OCI-LY7 (cell line): ENCODE measurements around the gene TMEM150C. TPM values are rescaled to one million over a fixed set of nuclear protein-coding genes. Genes with fewer than 3 reads are reported as not detected.

Experiments used
- BruUV-seq: library from RNA; stranded (reverse); fragments of 400-500 nt; replicated peaks from 2 replicates; lab custom pipeline; 2021; lab: Mats Ljungman, UMichigan
- CTCF ChIA-PET: fragments of 300-600 bp; sonication (Branson Sonifier 250); formaldehyde crosslinking; loops from one replicate; lab custom pipeline; 2022; ENCODE audit warnings: antibody characterized with exemption; ENCODE audit not compliant: unreplicated experiment; lab: Charles Lee
- POLR2A ChIA-PET: fragments of 300-600 bp; sonication (Branson Sonifier 250); formaldehyde crosslinking; loops from one replicate; lab custom pipeline; 2022; ENCODE audit warnings: antibody characterized with exemption; lab: Charles Lee
- DNase-seq: peaks from one replicate; pipeline ENCODE4 v3.0.0-alpha.2; 2015; ENCODE audit warnings: low spot score
- H2AFZ ChIP-seq: fragments of 200-600 bp; sonication (generic), shearing (Covaris generic); 2 replicates; pipeline ENCODE4 v1.6.1; 2014; ENCODE audit warnings: mild to moderate bottlenecking, antibody characterized with exemption, low read length, moderate library complexity
- H3K27ac ChIP-seq: fragments of 200-600 bp; sonication (generic); 2 replicates; pipeline ENCODE4 v1.5.1; 2014; ENCODE audit warnings: mixed run types, low read depth, mild to moderate bottlenecking, moderate library complexity, low read length, inconsistent platforms; ENCODE audit not compliant: poor library complexity, severe bottlenecking
- H3K36me3 ChIP-seq: fragments of 200-600 bp; sonication (generic); 2 replicates; pipeline ENCODE4 v1.6.1; 2014; ENCODE audit warnings: mild to moderate bottlenecking, antibody characterized with exemption, low read length, moderate library complexity, mixed read lengths; ENCODE audit not compliant: insufficient read depth
- H3K4me1 ChIP-seq: fragments of 200-600 bp; sonication (generic); 2 replicates; pipeline ENCODE4 v1.5.1; 2014; ENCODE audit warnings: mild to moderate bottlenecking, low read length; ENCODE audit not compliant: insufficient read depth, poor library complexity, severe bottlenecking
- H3K4me2 ChIP-seq: fragments of 200-600 bp; sonication (generic); 2 replicates; pipeline ENCODE4 v1.6.1; 2014; ENCODE audit warnings: mild to moderate bottlenecking, low read length
- H3K4me3 ChIP-seq: fragments of 200-600 bp; sonication (generic); 2 replicates; pipeline ENCODE4 v1.5.1; 2014; ENCODE audit warnings: mild to moderate bottlenecking, low read depth, low read length; ENCODE audit not compliant: poor library complexity, severe bottlenecking
- H3K79me2 ChIP-seq: fragments of 200-600 bp; sonication (generic); 2 replicates; pipeline ENCODE4 v1.6.1; 2016; ENCODE audit warnings: low read depth, mild to moderate bottlenecking, low read length, moderate library complexity, mixed read lengths; ENCODE audit not compliant: insufficient read depth
- H3K9me2 ChIP-seq: fragments of 200-600 bp; sonication (generic); 2 replicates; pipeline ENCODE4 v1.6.1; 2016; ENCODE audit warnings: mild to moderate bottlenecking, low read length, mixed read lengths; ENCODE audit not compliant: insufficient read depth
- H3K9me3 ChIP-seq: fragments of 200-600 bp; sonication (generic); 2 replicates; pipeline ENCODE4 v1.6.1; 2014; ENCODE audit warnings: mild to moderate bottlenecking, mixed run types, low read length, mixed read lengths
- H4K20me1 ChIP-seq: fragments of 200-600 bp; sonication (generic); 2 replicates; pipeline ENCODE4 v1.6.1; 2014; ENCODE audit warnings: mild to moderate bottlenecking, antibody characterized with exemption, low read length, moderate library complexity, mixed read lengths; ENCODE audit not compliant: insufficient read depth
- EZH2phosphoT487 ChIP-seq: fragments of 200-600 bp; sonication (generic); IDR thresholded peaks from 2 replicates; pipeline ENCODE4 v1.6.1; 2018; ENCODE audit warnings: low read depth, borderline replicate concordance, mild to moderate bottlenecking, mixed run types, antibody characterized with exemption, low read length, moderate library complexity, mixed read lengths
- intact Hi-C: fragments of 100-400 bp; cut with micrococcal nuclease; formaldehyde crosslinking; loops from one replicate; pipeline ENCODE4 v1.10.0; 2022; ENCODE audit not compliant: unreplicated experiment
- total RNA-seq, 2 experiments: library from RNA; depleted of rRNA in 1 of 2; stranded (reverse); fragments of >200 nt in 1 of 2; shearing (Covaris generic) in 1 of 2; gene quantifications; 2 replicates each; pipeline ENCODE4 v1.2.3, GENCODE V29; 2014 to 2022
- TF ChIP-seq, protein P1 (sequence below): fragments of 200-600 bp; sonication (generic); conservative IDR thresholded peaks from 2 replicates; pipeline ENCODE4 v1.5.1; 2014; ENCODE audit warnings: mild to moderate bottlenecking, antibody characterized with exemption, low read length, moderate library complexity, mixed read lengths

The TMEM150C gene
- total RNA-seq, 2 experiments from 2014 or later, result not detected

DNA sequence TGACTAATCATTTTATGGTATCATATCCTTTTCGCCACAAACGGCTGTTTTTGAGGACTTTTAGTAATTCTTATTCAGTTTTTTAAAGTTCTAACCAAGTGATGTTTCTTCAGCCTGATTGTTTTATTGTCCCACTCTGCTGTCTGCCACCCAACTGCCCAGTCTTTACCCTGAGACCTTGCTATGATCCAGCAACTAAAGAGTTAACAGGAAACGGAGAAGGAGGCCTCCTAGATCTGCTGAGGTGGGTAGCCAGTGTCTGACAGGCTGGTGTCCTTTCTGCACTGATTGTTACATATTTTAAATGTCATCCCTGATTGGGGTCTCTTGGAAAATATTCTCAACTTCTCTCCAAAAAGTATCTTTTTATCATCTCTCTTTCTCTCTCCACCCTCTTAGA, 7.9 kb upstream of the TMEM150C start:
- Histone ChIP-seq H3K9me3 (no peaks in the 10 kb centered on the region), H4K20me1 (no peaks in the 10 kb centered on the region), H3K79me2 (no peaks in the 10 kb centered on the region), H3K4me2 (no peak overlapping the region), H3K27ac (no peak overlapping the region), H3K4me3 (no peak overlapping the region), H3K9me2 (no peaks in the 10 kb centered on the region), H3K36me3 (no peaks in the 10 kb centered on the region), H2AFZ (no peak overlapping the region), H3K4me1 (no peaks in the 10 kb centered on the region)
- intact Hi-C loops, result no loop called here
- no peak for DNase-seq
- no peak for TF ChIP-seq EZH2phosphoT487
- TF ChIP-seq, protein P1, sequence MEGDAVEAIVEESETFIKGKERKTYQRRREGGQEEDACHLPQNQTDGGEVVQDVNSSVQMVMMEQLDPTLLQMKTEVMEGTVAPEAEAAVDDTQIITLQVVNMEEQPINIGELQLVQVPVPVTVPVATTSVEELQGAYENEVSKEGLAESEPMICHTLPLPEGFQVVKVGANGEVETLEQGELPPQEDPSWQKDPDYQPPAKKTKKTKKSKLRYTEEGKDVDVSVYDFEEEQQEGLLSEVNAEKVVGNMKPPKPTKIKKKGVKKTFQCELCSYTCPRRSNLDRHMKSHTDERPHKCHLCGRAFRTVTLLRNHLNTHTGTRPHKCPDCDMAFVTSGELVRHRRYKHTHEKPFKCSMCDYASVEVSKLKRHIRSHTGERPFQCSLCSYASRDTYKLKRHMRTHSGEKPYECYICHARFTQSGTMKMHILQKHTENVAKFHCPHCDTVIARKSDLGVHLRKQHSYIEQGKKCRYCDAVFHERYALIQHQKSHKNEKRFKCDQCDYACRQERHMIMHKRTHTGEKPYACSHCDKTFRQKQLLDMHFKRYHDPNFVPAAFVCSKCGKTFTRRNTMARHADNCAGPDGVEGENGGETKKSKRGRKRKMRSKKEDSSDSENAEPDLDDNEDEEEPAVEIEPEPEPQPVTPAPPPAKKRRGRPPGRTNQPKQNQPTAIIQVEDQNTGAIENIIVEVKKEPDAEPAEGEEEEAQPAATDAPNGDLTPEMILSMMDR, result no peak
- BruUV-seq, result no TSS peak
- POLR2A ChIA-PET, result no interaction called here
- CTCF ChIA-PET, result no interaction called here

DNA sequence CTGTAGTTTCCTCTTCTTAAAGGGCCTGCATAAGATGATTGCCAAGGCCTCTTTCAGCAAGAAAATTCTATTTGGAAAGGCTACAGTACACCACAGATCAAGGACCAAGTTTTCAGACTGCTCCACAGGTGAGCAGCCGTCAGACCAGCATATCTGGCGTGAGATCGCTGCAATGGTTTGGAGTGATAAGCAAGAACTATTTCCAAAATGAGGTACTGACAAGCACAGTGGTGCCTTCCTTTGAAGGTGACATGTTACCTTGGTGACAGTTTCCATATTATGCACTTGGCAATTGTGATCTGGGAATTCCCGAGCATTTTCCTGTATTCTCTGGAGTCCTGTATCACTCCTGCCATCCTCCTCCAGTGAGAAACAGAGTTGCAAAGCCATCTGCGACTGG, 7.3 kb upstream of the TMEM150C start:
- no peak for TF ChIP-seq EZH2phosphoT487
- TF ChIP-seq, protein P1, result no peak
- Histone ChIP-seq H3K9me3 (no peaks in the 10 kb centered on the region), H3K9me2 (no peaks in the 10 kb centered on the region), H3K4me3 (no peak overlapping the region), H3K27ac (no peak overlapping the region), H4K20me1 (no peaks in the 10 kb centered on the region), H3K36me3 (no peaks in the 10 kb centered on the region), H2AFZ (no peak overlapping the region), H3K4me2 (no peak overlapping the region), H3K79me2 (no peaks in the 10 kb centered on the region), H3K4me1 (no peaks in the 10 kb centered on the region)
- no peak for DNase-seq
- ChIA-PET CTCF (no interaction called here), POLR2A (interaction anchor here (0.5 to 0.6 kb wide), 2 partner anchors 30 to 449 kb away, joined by 3 to 4 read pairs; no protein-coding TSS in a partner anchor)
- intact Hi-C loops, result no loop called here
- no TSS peak for BruUV-seq

DNA sequence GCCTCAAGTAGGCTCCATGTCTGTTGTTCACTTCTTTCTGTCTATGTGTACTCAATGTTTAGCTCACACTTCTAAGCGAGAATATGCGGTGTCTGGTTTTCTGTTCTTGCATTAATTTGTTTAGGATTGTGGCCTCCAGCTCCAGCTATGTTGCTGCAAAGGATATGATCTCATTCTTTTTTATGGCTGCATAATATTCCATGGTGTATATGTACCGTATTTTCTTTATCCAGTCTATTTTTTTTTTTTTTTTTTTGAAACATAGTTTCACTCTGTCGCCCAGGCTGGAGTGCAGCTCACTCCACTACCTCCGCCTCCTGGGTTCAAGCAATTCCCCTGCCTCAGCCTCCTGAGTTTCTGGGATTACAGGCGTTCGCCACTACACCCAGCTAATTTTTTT, 5.7 kb upstream of the TMEM150C start:
- intact Hi-C loops, result no loop called here
- DNase-seq, result no peak
- TF ChIP-seq, protein P1, result no peak
- TF ChIP-seq EZH2phosphoT487, result no peak
- H3K4me1 ChIP-seq, result no peaks in the 10 kb centered on the region
- no peak overlapping the region for H2AFZ ChIP-seq
- no peaks in the 10 kb centered on the region for H3K9me2 ChIP-seq
- POLR2A ChIA-PET, result interaction anchor here (0.6 to 0.7 kb wide), 3 partner anchors 35 to 956 kb away, joined by 3 to 7 read pairs (median 5); no protein-coding TSS in a partner anchor
- BruUV-seq, result no TSS peak
- H3K27ac ChIP-seq, result no peak overlapping the region
- no peaks in the 10 kb centered on the region for H3K9me3 ChIP-seq
- no peaks in the 10 kb centered on the region for H3K36me3 ChIP-seq
- H3K79me2 ChIP-seq, result no peaks in the 10 kb centered on the region
- CTCF ChIA-PET, result no interaction called here
- H3K4me3 ChIP-seq, result no peak overlapping the region
- H4K20me1 ChIP-seq, result no peaks in the 10 kb centered on the region
- H3K4me2 ChIP-seq, result no peak overlapping the region
